CD4-positive, alpha-beta T cell treated with Interleukin-21 for 1 hour (primary cell): Measurements from ENCODE around the gene ADAMTS17.

Experiments
- DNase-seq: peaks from one replicate; pipeline ENCODE4 v3.0.0-alpha.2; 2020

The ADAMTS17 gene

DNA sequence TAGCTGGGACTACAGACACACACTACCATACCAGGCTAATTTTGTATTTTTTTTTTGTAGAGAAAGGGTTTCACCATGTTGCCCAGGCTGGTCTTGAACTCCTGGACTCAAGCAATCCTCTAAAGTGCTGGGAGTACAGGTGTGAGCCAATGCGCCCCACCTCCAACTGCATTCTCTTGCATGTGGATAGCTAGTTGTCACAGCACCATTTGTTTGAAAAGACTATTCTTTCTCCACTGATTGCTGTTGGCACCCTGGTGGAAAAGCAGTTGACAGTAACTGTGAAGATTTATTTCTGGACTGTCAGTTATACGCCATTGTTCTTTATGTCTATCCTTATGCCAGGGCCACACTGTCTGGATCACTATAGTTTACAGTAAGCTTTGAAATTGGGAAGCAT is 303.9 kb downstream of the ADAMTS17 start:
- DNase-seq = no peak

DNA sequence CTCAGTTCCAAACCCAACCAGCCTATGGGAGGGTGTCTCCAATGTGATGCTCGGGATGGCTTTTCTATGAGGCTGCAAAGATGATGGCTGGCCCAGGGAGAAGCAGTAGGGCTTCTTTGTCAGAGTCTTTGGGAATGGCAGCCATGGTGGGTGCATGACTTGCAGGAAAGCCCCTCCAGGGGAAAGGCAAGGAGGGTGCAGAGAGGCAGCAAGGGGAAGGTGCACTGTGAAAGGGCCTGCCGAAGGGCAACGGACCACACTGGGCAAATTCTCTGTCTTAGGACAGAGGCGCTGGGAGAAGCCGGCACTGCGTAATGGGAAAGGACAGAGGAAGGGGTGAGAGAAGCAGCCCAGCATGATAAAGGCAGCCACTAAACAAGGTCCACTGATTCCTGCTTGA is 305.8 kb downstream of the ADAMTS17 start:
- DNase-seq = no peak

GRCh38 chr15:100034191-100034590 is 307.6 kb downstream of the ADAMTS17 start:
- DNase-seq = no peak

- DNase-seq = no peak
Measured at GRCh38 chr15:100033140-100033857, 308.5 kb downstream of the ADAMTS17 start.

DNA sequence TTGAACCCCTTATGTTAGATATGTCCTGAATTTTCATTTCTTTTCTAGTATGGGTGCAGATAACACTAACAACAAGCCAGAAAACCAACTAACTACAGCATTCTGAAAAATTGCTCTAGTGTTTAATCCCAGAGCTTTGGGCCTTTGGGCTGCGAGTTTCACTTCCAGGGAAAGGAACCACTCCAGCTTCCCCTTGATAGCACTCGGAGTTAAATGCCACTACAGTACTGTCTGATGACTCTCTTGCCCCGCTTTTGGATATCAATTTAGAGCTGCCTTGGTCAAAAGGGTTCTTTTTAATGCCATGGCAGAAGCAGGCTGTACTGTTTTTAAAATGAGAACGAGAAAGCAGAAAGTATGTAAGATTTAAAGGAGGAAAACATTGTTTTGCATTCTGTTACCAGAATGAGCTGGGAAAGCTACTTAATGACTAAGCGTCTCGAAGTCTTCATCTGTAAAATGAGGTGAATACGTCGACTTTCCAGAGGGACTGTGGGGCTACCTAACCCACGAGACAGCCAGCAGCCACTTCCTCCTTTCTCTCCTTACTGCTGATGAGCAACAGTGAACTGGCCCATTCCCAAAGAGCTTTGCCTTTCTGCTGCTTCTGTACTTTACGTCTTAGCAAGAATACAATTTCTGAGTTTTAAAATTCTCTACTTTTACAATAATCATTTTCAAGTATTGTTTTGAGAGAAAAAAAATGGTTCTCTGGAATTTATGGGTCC is 309.3 kb downstream of the ADAMTS17 start:
- DNase-seq = no peak

DNA sequence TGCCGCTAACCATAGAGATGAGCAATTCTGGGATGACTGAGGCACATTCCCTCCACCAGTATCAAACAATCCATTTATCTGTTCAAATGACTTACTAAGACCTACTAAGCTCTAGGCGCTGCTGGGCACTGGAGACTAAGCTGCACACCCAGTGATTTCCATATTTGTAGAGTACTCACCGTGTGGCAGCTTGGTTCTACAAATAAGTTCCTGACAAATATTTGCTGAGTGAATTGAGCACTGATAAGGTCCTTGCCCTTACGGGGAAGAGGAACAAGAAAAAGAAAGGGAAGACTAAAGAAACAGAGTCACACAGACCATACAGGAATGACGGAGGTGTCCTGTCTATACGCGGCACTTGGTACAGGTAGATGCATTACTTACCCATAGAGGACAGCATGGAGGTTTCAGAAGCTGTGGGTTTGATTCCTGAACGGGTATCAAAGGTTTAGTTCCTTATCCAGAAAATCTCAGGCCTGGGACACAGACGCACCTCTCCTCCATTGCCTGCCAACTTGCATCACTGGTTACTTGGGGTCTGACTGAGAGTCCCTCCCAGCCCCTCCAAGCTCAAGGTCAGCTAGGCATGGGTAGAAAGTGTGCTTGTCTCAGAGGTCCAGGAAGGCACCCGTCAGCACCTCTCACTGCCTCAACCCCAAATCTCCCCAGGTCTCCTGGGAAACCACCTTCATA is 310.0 kb downstream of the ADAMTS17 start:
- DNase-seq = no peak

DNA sequence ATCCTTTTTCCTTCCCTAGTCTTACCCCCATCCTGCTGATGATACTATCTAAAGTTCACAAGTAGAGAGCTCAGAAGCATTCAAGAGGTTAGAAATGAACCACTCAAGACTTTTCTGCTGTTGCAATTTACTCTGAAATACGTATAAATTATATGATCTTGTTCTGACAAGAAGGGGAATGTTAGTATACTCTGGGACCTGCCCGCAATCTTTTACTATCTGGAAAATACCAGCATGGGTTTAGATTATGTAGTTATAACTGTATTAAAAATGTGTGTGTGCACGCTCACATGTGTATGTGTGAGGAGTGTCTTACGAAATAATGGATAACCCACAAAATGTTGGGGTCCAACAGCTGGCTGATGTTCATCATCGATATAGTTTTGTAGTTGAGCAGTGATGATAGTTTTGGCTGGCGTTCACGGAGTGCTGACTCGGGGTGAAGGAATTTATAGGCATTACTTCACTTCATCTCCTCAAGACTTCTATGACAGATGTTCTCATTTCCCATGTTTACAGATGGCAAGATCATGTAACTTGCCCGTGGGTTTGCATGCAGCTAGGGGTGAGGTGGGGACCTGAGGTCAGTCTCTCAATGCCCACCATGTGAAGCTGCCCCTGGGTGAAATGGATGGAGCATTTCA is 311.1 kb downstream of the ADAMTS17 start:
- no peak for DNase-seq

DNA sequence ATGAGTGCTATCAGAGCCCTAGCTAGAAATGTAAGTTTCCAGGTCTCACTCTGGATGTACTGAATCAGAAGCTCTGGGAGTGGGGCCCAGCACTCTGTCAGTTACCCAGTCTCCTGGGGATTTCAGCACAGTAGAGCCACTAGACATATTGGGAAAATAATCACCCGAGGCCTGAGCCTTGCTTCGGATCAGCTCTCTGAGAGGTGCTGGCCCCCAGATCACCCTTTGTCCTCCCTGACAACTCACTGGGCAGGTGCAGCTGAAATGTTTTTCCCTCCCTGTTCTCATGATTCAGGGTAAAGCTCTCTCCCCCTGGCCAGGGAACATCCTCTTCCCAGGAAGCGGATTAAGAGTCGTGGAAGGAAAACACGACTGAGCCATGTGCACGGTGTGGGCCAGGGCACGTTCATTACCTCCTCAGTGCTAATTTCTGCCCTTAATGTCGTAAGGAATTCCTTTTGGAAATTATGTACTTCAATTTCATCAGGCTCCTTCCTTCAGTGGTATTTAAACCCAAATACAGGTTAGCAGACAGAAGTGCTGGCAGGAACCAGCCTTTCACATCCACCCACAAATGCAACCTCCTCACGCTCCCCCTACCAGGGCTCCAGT is 311.8 kb downstream of the ADAMTS17 start:
- DNase-seq = no peak

- DNase-seq = no peak
Measured at GRCh38 chr15:100029045-100029444, 312.7 kb downstream of the ADAMTS17 start.

DNA sequence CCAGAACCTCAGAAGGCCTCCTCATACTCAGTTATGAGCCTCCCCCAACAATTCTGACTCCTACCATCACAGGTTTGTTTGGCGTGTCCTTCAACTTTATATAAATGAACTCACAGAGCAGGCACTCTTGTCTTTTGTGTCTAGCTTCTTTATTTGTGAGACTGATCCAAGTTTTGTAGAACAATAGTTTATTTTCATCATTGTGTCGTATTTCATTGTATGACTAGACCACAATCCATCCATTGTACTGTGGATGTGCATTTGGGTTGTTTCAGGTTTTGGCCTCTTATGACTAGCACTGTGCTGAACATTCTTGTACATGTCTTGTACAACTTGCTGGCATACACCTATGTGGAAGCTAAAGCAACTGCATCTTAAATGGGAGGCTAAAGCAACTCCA is 315.7 kb downstream of the ADAMTS17 start:
- no peak for DNase-seq

DNA sequence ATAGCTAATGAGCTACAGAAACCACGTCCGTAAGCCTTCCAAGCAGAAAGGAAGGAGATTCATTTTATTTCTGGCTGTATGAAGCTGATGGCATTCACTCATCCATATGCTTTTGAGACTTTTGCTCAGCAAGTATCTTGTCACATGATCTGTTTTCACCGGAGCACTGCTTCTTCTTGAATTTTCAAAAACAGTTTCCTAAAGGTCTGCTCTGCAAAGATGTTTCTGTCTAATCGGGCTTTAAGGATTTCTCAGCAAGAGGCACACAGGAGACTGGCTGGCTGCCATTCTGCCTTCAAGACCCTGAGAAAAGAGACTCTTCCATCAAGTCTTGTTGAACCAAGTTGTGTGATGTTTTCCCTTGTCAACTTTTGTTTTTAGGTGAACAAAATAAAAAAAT is 319.0 kb downstream of the ADAMTS17 start:
- DNase-seq = no peak

GRCh38 chr15:100022391-100022790 is 319.4 kb downstream of the ADAMTS17 start:
- DNase-seq = no peak

- no peak for DNase-seq
Measured at GRCh38 chr15:100021653-100022052, 320.1 kb downstream of the ADAMTS17 start.

DNA sequence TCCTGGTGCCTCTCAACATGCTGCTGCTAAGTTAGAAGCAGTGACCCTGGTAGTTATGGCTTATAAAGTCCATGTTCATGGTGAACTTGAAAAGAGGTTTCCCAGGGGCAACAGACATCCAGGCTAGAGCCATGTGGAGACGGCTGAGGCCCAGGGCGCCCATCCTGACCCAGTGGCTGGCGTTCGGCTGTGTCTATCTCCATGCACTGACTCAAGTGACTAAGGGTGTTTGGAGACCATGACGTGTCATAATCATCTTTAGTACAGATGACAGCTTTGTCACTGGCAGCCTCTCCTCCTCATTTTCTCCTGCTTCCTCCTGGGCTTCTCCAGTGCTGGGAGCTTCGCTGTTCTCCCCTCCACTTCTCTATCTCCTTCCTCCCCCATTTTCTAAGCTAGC is 321.2 kb downstream of the ADAMTS17 start:
- DNase-seq = no peak

- no peak for DNase-seq
Measured at GRCh38 chr15:100020189-100020588, 321.6 kb downstream of the ADAMTS17 start.

DNA sequence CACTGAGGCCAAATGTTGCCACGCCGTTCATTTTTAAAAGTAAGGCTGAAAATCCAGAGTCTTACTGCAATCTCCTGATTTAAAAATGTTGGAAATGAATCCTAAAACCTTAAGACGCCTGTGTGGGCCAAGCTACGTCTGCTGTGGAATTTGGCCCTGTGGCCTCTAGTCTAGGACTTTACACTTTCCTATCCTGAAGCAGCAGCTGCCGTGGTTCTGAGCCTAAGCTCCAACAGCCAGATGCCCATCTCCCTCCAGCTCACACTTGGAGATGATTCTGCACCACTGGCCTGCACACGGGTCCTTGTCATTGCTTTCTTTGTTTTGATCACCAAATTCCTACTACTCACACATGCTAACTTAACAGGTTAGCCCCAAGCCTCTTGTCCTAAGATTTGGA is 322.2 kb downstream of the ADAMTS17 start:
- DNase-seq = no peak

GRCh38 chr15:100018191-100018590 is 323.6 kb downstream of the ADAMTS17 start:
- DNase-seq = no peak

- no peak for DNase-seq
Measured at GRCh38 chr15:100017140-100017539, 324.6 kb downstream of the ADAMTS17 start.

- no peak for DNase-seq
Measured at GRCh38 chr15:100016632-100017031, 325.1 kb downstream of the ADAMTS17 start.

DNA sequence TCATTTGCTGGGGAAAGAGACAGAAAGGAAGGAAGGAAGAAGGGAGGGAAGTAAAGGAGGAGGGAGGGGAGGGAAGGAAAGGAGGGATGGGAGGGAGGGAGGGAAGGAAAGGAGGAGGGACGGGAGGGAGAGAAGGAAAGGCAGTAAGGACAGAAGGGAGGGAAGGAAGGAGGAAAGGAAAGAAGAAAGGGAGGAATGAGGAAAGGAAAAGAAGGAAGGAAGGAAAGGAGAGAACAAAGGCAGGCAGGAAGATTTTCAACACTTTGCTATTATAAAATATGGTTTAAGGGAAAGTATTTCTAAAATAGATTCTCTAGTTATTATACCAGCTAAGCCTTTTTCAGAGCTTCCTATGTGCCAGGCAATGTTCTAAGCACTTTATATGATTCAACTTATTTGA is 330.5 kb downstream of the ADAMTS17 start:
- no peak for DNase-seq

DNA sequence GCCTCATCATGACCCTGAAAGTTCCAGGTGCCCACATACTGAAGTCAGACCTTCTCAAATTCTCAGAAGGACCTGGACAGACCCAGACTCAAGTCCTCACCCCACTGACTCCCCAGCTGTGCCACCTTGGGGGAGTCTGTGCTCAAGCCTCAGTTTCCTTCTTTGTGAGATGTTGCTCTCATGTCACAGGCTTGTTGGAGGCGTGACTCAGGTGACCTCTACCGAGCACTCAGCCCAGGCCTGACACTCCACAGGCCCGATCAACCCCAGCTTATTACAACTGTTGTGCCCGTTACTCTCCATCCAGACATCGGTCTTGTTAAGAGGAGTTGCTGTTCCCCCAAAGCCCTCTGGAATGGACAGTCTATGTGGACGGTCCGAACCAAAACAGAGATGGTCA is 332.4 kb downstream of the ADAMTS17 start:
- DNase-seq = no peak

- DNase-seq = no peak
Measured at GRCh38 chr15:100008258-100008657, 333.5 kb downstream of the ADAMTS17 start.

- no peak for DNase-seq
Measured at GRCh38 chr15:100007609-100008008, 334.2 kb downstream of the ADAMTS17 start.
